ENCODE measurements around the gene SERF1B. TPM values are rescaled to one million over a fixed set of nuclear protein-coding genes. Genes with fewer than 3 reads are reported as not detected.
"Not testable (repeated sequence)": the region's sequence is repeated elsewhere in the genome, so short reads cannot be mapped to it uniquely, and the experiment has no call there.

Gene SERF1B
- total RNA-seq, result 10 to 100 TPM; 33.9 to 36.7 TPM

DNA sequence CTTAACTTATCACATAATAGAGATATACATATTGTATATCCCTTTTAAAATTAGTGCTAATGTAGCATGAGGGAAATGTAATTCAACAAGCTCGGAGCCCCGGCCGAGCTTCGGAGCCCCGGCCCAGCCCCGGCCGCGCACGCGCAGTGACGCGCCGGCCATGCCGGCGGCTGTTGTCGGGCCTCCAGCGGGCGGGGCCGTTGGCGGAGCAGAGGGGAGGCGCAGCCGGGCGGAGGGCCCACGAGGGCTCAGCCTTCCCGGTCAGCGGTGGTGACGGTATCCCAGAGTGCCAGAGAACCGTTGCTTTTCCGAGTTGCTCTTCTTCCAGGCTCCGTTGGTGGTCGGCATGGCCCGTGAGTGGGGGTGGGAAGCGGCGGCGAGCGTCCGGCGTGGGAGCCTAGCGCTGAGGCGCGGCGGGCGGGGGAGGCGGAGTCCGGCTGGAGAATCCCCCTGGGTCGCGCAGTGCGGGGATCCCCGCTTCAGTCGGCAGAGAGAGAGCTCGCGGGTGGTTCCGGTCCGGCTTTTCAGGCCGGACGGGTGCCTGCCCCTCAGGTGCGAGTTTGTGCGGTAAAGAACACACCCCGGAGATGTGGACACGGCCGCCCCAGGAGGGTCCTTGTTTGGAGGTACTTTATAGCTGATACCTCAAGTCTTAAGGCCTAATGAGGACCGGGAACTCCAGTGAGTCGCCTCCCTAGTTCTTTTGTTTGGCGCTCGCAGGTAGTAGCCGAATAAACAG is at the start of gene SERF1B:
TSS of gene SERF1B (plus strand) at position 146 of the 739 bp plus-strand sequence. CDS start at position 347, 201 bp downstream.
- H3K4me1 ChIP-seq; DNase-seq (ENCODE audit: low spot score); H3K36me3 ChIP-seq; H3K27me3 ChIP-seq; H3K4me3 ChIP-seq; H3K27ac ChIP-seq; H3K9me3 ChIP-seq: not testable (repeated sequence)

DNA sequence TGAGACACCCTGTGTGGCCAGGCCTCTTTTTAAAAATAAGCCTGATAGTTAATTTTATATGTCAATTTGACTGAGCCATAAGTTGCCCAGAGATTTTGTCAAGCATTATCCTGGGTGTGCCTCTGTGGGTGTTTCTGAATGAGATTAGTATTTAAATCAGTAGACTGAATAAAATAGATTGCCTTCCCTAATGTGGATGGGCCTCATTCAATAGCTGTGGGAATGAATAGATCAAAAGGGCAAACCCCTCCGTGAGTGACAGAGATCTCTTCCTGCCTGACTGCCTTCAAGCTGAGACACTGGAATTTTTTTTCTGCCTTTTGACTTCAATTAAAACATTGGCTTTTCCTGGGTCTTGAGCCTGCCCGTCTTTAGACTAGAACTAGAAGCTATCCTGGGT is 33.3 kb upstream of the SERF1B start:
- H3K4me3 ChIP-seq; H3K27me3 ChIP-seq; H3K9me3 ChIP-seq; H3K4me1 ChIP-seq; DNase-seq (ENCODE audit: low spot score); H3K36me3 ChIP-seq; H3K27ac ChIP-seq: not testable (repeated sequence)

DNA sequence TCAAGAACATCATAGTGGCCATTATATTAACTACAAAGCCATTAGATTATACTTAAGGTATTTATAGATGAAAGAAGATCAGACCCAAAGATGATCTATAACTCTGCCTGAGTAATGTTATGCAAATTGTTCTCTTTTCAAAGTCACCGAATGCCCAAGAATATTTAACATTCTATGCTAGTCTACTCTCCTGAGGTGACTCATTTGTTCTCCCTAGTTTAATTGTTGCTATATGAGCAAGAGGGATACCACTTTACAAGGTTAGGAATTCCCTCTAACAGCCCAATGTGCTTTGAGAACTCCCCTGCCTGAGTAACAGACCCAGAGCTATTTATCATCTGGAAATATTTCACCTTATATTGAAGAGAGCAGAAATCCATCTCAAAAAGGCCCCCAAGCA is 29.5 kb upstream of the SERF1B start:
- H3K27ac ChIP-seq; H3K27me3 ChIP-seq; H3K36me3 ChIP-seq; H3K4me3 ChIP-seq; H3K4me1 ChIP-seq; DNase-seq (ENCODE audit: low spot score); H3K9me3 ChIP-seq: not testable (repeated sequence)

DNA sequence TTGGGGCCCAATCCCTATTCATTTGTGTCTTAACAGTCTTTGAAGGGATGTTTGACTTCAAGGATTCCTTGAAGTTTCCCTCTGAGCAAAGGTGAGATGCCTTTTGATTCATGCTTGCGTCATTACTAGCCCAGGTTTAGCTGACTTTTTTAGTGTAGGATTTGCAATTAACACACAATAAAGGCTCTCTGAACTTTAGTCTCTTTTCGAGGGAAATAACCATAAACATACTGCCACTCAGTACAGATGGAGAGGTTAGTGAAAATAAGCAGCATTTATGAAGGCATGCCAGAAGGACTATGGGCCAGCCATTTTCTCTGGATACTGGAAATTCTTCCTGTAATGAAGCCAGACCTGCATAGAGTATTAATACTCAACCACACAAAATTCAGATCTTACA is 4.4 kb upstream of the SERF1B start:
- not testable (repeated sequence) for H3K9me3 ChIP-seq; H3K4me3 ChIP-seq; DNase-seq (ENCODE audit: low spot score); H3K36me3 ChIP-seq; H3K4me1 ChIP-seq; H3K27ac ChIP-seq; H3K27me3 ChIP-seq

DNA sequence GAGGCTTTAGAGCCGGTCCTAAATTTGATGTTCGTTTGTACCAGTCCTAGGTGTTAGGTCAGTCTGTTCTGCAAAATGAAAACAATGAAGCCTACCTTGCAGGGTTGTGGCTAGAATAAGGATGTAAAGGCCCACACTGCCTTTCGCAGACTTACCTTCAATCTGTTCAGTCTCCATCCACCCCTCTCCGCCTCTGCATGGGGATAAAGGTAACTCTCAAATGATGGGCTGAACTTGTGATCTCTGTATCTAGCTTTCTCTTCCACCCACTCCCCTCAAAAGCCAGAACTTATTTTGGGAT is 744 bp downstream of the SERF1B start:
- not testable (repeated sequence) for H3K9me3 ChIP-seq; H3K4me1 ChIP-seq; DNase-seq (ENCODE audit: low spot score); H3K36me3 ChIP-seq; H3K27me3 ChIP-seq; H3K4me3 ChIP-seq; H3K27ac ChIP-seq

DNA sequence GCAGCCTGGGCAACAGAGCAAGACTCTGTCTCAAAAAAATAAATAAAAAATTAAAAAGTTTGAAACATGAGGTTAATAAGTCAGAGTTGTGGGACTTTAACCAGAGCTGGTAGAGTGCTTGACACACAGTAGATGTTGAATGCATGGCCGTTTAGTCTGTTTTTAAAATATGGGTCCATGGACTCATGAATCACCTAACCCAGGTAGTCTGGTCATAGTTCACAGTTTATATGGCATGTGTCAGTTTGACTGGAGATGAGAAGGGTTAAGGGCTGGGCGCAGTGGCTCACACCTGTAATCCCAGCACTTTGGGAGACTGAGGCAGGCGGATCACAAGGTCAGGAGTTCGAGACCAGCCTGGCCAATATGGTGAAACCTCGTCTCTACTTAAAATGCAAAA is 6.2 kb downstream of the SERF1B start:
- not testable (repeated sequence) for H3K27me3 ChIP-seq; H3K36me3 ChIP-seq; DNase-seq (ENCODE audit: low spot score); H3K4me3 ChIP-seq; H3K4me1 ChIP-seq; H3K9me3 ChIP-seq; H3K27ac ChIP-seq

DNA sequence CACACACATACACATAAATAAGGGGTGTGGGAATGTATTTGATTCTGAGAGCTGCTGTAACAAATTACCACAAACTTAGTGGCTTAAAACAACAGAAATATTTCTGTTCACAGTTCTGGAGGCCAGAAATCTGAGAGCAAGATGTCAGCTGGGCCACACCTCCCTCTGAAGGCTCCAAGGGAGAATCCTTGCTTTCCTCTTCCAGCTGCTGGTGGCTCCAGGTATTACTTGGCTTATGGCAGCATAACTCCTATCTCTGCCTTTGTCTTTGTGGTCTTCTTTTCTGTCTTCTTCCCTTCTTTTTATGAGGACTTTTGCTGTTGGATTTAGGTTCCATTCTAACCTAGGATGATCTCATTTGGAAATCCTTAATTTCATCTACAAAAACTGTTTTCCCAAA is 16.4 kb downstream of the SERF1B start:
- not testable (repeated sequence) for H3K27me3 ChIP-seq; H3K4me1 ChIP-seq; H3K9me3 ChIP-seq; H3K27ac ChIP-seq; H3K36me3 ChIP-seq; DNase-seq (ENCODE audit: low spot score); H3K4me3 ChIP-seq

DNA sequence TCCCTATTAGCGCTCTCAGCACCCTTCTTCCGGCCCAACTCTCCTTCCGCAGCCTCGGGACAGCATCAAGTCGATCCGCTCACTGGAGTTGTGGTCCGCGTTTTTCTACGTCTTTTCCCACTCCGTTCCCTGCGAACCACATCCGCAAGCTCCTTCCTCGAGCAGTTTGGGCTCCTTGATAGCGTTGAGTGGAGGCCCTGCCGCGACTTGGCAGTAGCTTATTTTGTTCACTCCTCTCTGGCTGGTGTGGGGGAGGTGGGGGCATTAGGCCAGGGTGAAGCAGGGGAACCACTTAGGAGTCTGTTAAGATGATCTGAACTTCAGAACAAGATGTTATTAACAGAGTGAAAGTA is 24.7 kb downstream of the SERF1B start:
- not testable (repeated sequence) for DNase-seq (ENCODE audit: low spot score); H3K4me1 ChIP-seq

DNA sequence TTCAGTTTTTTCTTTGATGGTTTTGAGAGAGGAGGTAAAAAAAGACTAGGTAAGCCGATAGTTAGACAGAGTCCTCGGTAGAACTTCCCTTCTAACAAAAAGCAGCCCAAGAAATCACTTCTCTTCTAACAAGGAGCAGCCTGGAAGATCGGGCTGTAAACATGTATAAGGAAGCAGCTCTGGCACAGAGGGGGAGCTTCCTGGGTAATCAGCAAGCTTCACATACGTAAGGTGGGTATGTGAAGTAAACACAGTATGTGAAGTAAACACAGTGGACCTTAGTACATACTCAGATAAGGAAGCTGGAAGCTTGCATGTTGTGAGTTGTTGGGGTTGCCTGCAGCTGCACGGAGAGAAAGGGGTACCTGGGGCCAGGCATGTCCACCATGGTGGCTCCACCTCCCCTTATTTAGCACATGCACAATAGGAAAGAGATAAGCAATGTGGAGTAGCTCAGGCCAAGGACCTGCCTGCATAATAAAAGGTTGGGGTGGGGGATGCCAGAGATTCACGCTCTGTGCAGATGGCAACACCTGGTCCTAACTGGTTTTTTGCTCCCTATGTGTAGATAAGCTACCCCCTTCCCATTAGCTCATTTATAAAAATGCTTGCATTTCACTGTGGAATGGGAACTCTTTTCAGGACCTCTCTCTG is 31.4 kb downstream of the SERF1B start:
- DNase-seq (ENCODE audit: low spot score); H3K36me3 ChIP-seq; H3K9me3 ChIP-seq: not testable (repeated sequence)

More for the DNA sequence above, 24.7 kb downstream of the SERF1B start:
- not testable (repeated sequence) for H3K4me3 ChIP-seq, H3K36me3 ChIP-seq, H3K9me3 ChIP-seq, H3K27me3 ChIP-seq, H3K27ac ChIP-seq

DNA sequence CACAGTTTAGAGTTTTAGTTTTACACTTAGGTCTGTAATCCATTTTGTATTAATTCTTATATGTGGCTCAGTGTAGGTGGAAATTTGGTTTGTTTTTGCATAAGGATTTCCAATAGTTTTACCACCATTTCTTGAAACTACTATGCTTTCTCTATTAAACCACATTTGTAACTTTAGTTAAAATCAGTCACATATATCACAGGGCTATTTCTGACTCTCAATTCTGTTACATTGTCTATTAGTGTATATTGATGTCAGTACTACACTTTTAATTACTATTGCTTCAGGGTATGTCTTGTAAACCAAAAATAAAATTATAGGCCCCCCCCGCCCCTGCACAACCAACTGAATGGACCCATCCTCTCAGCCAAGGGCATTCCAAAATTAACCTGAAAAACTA is 32.1 kb downstream of the SERF1B start:
- not testable (repeated sequence) for H3K4me1 ChIP-seq; H3K27me3 ChIP-seq; DNase-seq (ENCODE audit: low spot score); H3K27ac ChIP-seq; H3K36me3 ChIP-seq; H3K9me3 ChIP-seq; H3K4me3 ChIP-seq

More for the DNA sequence above, 31.4 kb downstream of the SERF1B start:
- not testable (repeated sequence) for H3K4me3 ChIP-seq, H3K4me1 ChIP-seq, H3K27ac ChIP-seq, H3K27me3 ChIP-seq

DNA sequence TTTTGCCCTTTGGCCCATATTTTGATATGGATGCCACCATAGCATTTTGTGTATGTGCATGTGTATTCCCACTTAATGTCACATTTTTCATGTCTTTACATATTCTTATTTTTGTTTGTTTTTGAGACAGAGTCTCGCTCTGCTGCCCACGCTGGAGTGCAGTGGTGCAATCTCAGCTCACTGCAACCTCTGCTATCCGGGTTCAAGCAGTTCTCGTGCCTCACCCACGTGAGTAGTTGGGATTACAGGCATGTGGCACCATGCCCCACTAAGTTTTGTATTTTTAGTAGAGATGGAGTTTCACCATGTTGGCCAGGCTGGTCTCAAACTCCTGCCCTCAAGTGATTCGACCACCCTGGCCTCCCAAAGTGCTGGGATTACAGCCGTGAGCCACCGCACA is 52.6 kb downstream of the SERF1B start:
- H3K27ac ChIP-seq, H3K4me3 ChIP-seq: not testable (repeated sequence)

DNA sequence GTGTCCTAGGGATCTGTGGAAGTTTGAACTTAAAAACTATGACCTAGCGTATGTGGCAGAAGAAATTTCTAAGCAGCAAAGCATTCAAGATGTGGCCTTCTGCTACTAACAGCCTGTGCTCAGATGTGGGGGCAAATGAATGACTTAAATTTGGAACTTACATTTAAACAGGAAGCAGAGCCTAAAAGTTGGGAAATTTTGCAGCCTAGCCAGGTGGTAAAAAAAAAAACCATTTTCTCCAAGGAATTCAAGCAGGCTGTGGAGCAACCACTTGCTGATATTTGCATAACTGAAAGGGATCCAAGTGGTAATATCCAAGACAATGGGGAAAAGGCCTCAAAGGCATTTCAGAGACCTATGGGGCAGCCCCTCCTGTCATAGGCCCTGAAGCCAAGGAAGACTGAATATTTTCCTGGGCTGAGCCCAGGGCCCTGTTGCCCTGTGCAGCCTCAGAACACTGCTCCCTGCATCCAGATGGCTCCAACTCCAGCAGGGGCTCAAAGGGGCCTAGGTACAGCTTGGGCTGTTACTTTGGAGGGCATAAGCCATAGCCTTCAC is 63.9 kb downstream of the SERF1B start:
- not testable (repeated sequence) for H3K4me3 ChIP-seq; H3K4me1 ChIP-seq; H3K27ac ChIP-seq; H3K27me3 ChIP-seq; H3K36me3 ChIP-seq; DNase-seq (ENCODE audit: low spot score); H3K9me3 ChIP-seq

More for the DNA sequence above, 52.6 kb downstream of the SERF1B start:
- H3K27me3 ChIP-seq; H3K36me3 ChIP-seq; DNase-seq (ENCODE audit: low spot score); H3K4me1 ChIP-seq; H3K9me3 ChIP-seq: not testable (repeated sequence)

DNA sequence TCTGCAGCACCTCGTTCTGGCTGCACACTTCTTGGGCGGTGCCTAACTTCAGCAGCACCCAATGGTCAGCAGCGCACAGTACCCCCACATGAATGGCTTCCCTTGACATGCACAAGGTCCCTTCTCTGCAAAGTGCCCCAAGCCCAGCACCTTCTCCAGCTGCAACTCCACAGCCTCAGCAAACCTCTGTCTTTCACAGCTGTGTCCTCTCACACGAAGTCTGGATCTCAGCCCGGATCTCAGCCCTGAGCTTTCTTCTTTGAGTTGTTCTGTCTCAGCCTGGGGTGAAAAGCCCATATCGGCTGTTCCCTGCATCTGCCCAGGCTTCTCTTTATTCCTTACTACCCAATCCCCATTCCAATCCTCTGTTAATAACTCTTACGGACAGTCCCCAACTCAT is 66.7 kb downstream of the SERF1B start:
- not testable (repeated sequence) for DNase-seq (ENCODE audit: low spot score)

More for the DNA sequence above, 66.7 kb downstream of the SERF1B start:
- H3K4me1 ChIP-seq, H3K27me3 ChIP-seq, H3K36me3 ChIP-seq, H3K4me3 ChIP-seq, H3K27ac ChIP-seq, H3K9me3 ChIP-seq: not testable (repeated sequence)
